Stimulated activated CD8-positive, alpha-beta memory T cell treated with anti-CD3 and anti-CD28 coated beads, Interleukin-4, amount 100 ng/mL, for 24 hours (primary cell): Measurements from ENCODE around the gene HSPA9.
A peak's percentile ranks its signal among the peaks of the same experiment; 100 is the strongest.

Experiments
- DNase-seq: peaks from one replicate; pipeline ENCODE4 v3.0.0-alpha.2; 2020; ENCODE audit warnings: low read depth

The HSPA9 gene

GRCh38 chr5:138560971-138561370, 14.2 kb downstream of the HSPA9 start:
- DNase-seq: no peak

- no peak for DNase-seq
Measured at GRCh38 chr5:138559937-138560336, 15.3 kb downstream of the HSPA9 start.

GRCh38 chr5:138557677-138558076, 17.5 kb downstream of the HSPA9 start:
- DNase-seq: no peak

- no peak for DNase-seq
Measured at GRCh38 chr5:138554143-138554542, 21.1 kb downstream of the HSPA9 start.

GRCh38 chr5:138553437-138554095, 21.6 kb downstream of the HSPA9 start:
- DNase-seq: no peak

- no peak for DNase-seq
Measured at GRCh38 chr5:138552657-138553056, 22.5 kb downstream of the HSPA9 start.

- DNase-seq: no peak
Measured at GRCh38 chr5:138549414-138549813, 25.8 kb downstream of the HSPA9 start.

GRCh38 chr5:138545919-138546562, 29.2 kb downstream of the HSPA9 start:
- no peak for DNase-seq

- DNase-seq: no peak
Measured at GRCh38 chr5:138544181-138545134, 30.7 kb downstream of the HSPA9 start.

- DNase-seq: no peak
Measured at GRCh38 chr5:138543730-138544104, 31.5 kb downstream of the HSPA9 start.

- DNase-seq: peak; percentile 99
Measured at GRCh38 chr5:138542956-138543729, 32.1 kb downstream of the HSPA9 start, which contains the start of gene ETF1. ETF1 (minus strand) TSS chr5:138543236; CDS start chr5:138542918, 318 bp downstream.

GRCh38 chr5:138542180-138542955, 32.8 kb downstream of the HSPA9 start:
- DNase-seq: no peak

- no peak for DNase-seq
Measured at GRCh38 chr5:138541511-138542179, 33.6 kb downstream of the HSPA9 start.

- no peak for DNase-seq
Measured at GRCh38 chr5:138539791-138540190, 35.4 kb downstream of the HSPA9 start.

- DNase-seq: no peak
Measured at GRCh38 chr5:138538943-138539627, 36.1 kb downstream of the HSPA9 start.

GRCh38 chr5:138536665-138537315, 38.4 kb downstream of the HSPA9 start:
- no peak for DNase-seq

GRCh38 chr5:138536215-138536614, 39.0 kb downstream of the HSPA9 start:
- no peak for DNase-seq

GRCh38 chr5:138533973-138534941, 40.9 kb downstream of the HSPA9 start:
- no peak for DNase-seq
